ENCODE measurements around the gene PRRT3. TPM values are rescaled to one million over a fixed set of nuclear protein-coding genes. Genes with fewer than 3 reads are reported as not detected.
"Not testable (repeated sequence)": the region's sequence is repeated elsewhere in the genome, so short reads cannot be mapped to it uniquely, and the experiment has no call there.

Gene PRRT3
- total RNA-seq, 2 experiments from 2014 or later, result 4.8 to 5.5 TPM

DNA sequence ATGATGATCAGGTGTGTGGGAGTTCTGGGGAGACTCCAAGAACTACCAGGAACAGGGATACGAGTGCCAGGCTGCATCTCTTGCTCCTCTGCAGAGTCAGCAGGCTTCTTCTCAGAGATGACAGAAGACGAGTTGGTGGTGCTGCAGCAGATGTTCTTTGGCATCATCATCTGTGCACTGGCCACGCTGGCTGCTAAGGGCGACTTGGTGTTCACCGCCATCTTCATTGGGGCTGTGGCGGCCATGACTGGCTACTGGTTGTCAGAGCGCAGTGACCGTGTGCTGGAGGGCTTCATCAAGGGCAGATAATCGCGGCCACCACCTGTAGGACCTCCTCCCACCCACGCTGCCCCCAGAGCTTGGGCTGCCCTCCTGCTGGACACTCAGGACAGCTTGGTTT is 7.9 kb downstream of the PRRT3 start:
- H3K36me3 Mint-ChIP-seq (ENCODE audit: low read depth), result peaks cover 9% of the 10 kb centered on the region
- H3K9me3 Mint-ChIP-seq, result no peaks in the 10 kb centered on the region
- H3K4me3 Mint-ChIP-seq, result no peak overlapping the region
- no peaks in the 10 kb centered on the region for H3K27me3 Mint-ChIP-seq
- ChIA-PET POLR2A (no interaction called here), CTCF (interaction anchor here (0.5 to 1.4 kb wide), 5 partner anchors 11 to 314 kb away, joined by 3 to 6 read pairs (median 3); partner anchors contain the start of gene CRELD1)
- no peak overlapping the region for H3K27ac Mint-ChIP-seq
- DNase-seq, result no peak
- H3K4me1 Mint-ChIP-seq, result peaks cover 4% of the 10 kb centered on the region

- no peak for DNase-seq
- Mint-ChIP-seq H3K9me3 (no peaks in the 10 kb centered on the region), H3K27me3 (no peaks in the 10 kb centered on the region), H3K4me3 (no peak overlapping the region), H3K27ac (no peak overlapping the region), H3K4me1 (peaks cover 4% of the 10 kb centered on the region), H3K36me3 (ENCODE audit: low read depth) (peaks cover 10% of the 10 kb centered on the region)
- CTCF ChIA-PET, result interaction anchor here (0.6 to 2.1 kb wide), 4 partner anchors 10 to 315 kb away, joined by 4 to 8 read pairs (median 4); partner anchors contain the start of gene CRELD1
- POLR2A ChIA-PET, result no interaction called here
These were observed 9.1 kb downstream of the PRRT3 start for GRCh38 chr3:9942934-9943690.

GRCh38 chr3:9942164-9942563 is 10.0 kb downstream of the PRRT3 start:
- no peak overlapping the region for H3K4me3 Mint-ChIP-seq
- no peak overlapping the region for H3K27ac Mint-ChIP-seq

GRCh38 chr3:9940746-9941145 is 11.5 kb downstream of the PRRT3 start:
- peaks cover 8% of the 10 kb centered on the region for H3K4me1 Mint-ChIP-seq
- H3K27ac Mint-ChIP-seq, result no peak overlapping the region
- H3K27me3 Mint-ChIP-seq, result no peaks in the 10 kb centered on the region
- no peak for DNase-seq
- H3K4me3 Mint-ChIP-seq, result no peak overlapping the region
- peaks cover 14% of the 10 kb centered on the region for H3K36me3 Mint-ChIP-seq (ENCODE audit: low read depth)
- ChIA-PET CTCF (no interaction called here), POLR2A (no interaction called here)
- H3K9me3 Mint-ChIP-seq, result no peaks in the 10 kb centered on the region

More at GRCh38 chr3:9942164-9942563, 10.0 kb downstream of the PRRT3 start:
- CTCF ChIA-PET, result interaction anchor here (0.6 to 2.1 kb wide), 7 partner anchors 9 to 282 kb away, joined by 3 to 8 read pairs (median 3); partner anchors contain the start of genes CRELD1 and JAGN1
- H3K4me1 Mint-ChIP-seq, result peaks cover 5% of the 10 kb centered on the region
- no peaks in the 10 kb centered on the region for H3K9me3 Mint-ChIP-seq
- no peak for DNase-seq
- peaks cover 14% of the 10 kb centered on the region for H3K36me3 Mint-ChIP-seq (ENCODE audit: low read depth)
- POLR2A ChIA-PET, result interaction anchor here (0.7 kb wide), 1 partner anchor 121 kb away, joined by 6 read pairs; no protein-coding TSS in a partner anchor
- H3K27me3 Mint-ChIP-seq, result no peaks in the 10 kb centered on the region

- CTCF ChIA-PET, POLR2A ChIA-PET, H3K9me3 Mint-ChIP-seq, DNase-seq, H3K4me3 Mint-ChIP-seq, H3K27me3 Mint-ChIP-seq, H3K27ac Mint-ChIP-seq: not testable (repeated sequence)
- peaks cover 21% of the 10 kb centered on the region for H3K36me3 Mint-ChIP-seq (ENCODE audit: low read depth)
- H3K4me1 Mint-ChIP-seq, result peaks cover 14% of the 10 kb centered on the region
These were observed 12.3 kb downstream of the PRRT3 start for GRCh38 chr3:9939906-9940305.

DNA sequence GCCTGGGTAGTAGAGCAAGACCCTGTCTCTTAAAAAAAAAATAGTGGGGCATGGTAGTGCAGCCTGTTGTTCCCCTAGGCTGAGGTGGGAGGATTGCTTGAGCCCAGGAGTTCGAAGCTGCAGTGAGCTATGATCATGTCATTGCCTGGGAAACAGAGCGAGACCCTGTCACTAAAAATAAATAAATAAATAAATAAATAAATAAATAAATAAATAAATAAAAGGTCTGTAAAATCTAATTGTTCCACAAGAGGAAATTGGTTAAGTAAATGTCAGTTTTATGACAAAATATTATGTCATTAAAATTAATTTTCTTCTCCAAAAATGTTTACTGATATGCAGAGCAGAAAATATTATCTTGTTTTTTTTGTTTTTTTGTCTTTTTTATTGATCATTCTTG is 13.2 kb downstream of the PRRT3 start:
- Mint-ChIP-seq H3K9me3 (no peaks in the 10 kb centered on the region), H3K27me3 (no peaks in the 10 kb centered on the region), H3K36me3 (ENCODE audit: low read depth) (peaks cover 21% of the 10 kb centered on the region), H3K4me3 (no peak overlapping the region), H3K27ac (no peak overlapping the region), H3K4me1 (peaks cover 24% of the 10 kb centered on the region)
- DNase-seq, result no peak
- POLR2A ChIA-PET, result no interaction called here
- CTCF ChIA-PET, result interaction anchor here (0.7 kb wide), 1 partner anchor 43 kb away, joined by 3 read pairs; no protein-coding TSS in a partner anchor

DNA sequence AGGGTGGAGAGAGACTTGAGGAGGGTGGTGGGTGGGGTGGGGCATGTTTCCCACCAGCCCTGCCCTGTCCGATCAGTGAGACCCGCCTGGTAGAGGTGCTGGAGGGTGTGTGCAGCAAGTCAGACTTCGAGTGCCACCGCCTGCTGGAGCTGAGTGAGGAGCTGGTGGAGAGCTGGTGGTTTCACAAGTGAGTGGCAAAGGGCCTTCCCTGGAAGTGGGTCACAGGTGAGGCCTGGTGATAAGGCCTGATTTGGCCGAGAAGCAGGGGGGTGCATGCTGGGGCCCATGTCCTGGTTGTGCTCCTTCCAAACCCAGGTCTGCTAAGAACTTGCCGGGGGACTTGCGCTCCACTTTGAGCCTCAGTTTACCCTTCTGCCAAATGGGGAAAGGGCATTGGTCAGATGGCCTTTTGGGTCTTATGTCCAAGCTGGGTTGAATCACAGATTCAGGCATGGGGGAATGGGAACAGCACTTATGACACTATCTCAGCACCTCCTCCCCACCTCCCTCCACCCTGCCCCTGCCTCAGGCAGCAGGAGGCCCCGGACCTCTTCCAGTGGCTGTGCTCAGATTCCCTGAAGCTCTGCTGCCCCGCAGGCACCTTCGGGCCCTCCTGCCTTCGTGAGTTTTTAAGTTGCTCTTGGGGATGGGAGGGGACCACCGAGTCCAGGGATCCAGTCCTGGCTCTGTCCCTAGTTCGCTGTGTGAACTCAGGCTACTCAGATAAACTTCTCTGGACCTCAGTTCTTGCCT is 14.5 kb downstream of the PRRT3 start:
- Mint-ChIP-seq H3K36me3 (ENCODE audit: low read depth) (peaks cover 19% of the 10 kb centered on the region), H3K9me3 (no peaks in the 10 kb centered on the region), H3K4me1 (peaks cover 26% of the 10 kb centered on the region), H3K27me3 (no peaks in the 10 kb centered on the region), H3K27ac (no peak overlapping the region), H3K4me3 (no peak overlapping the region)
- DNase-seq, result no peak
- POLR2A ChIA-PET, result no interaction called here
- CTCF ChIA-PET, result no interaction called here

DNA sequence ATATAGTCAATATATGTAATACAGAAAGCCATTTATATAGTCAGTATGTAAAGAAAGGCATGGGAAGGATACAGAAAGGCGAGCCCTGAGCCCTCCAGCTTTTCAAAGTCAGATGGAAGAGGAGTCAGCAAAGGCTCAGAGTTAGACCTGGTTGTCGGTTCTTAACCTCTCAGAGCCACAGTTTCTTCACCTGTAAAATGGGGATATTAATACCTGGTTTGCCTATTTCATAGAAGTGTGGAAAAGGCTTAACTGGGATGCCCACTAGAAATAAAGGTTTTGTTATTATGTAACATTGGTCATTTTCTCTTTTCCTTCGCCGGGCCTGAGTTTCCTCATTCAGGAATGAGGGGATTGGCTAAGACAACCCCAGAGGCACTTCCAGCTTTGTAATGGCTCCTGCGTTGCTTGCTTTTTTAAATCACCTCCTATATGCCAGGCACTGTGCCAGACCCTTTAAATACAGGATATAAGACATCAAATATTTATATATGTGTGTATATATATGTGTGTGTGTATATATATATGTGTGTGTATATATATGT is 16.2 kb downstream of the PRRT3 start:
- H3K9me3 Mint-ChIP-seq, result no peaks in the 10 kb centered on the region
- DNase-seq, result no peak
- POLR2A ChIA-PET, result no interaction called here
- no peak overlapping the region for H3K4me3 Mint-ChIP-seq
- H3K27ac Mint-ChIP-seq, result no peak overlapping the region
- CTCF ChIA-PET, result interaction anchor here (0.8 to 4.2 kb wide), 2 partner anchors 11 to 386 kb away, joined by 5 to 25 read pairs; partner anchors contain the start of gene SEC13
- peaks cover 36% of the 10 kb centered on the region for H3K4me1 Mint-ChIP-seq
- peaks cover 13% of the 10 kb centered on the region for H3K36me3 Mint-ChIP-seq (ENCODE audit: low read depth)
- H3K27me3 Mint-ChIP-seq, result no peaks in the 10 kb centered on the region

- Mint-ChIP-seq H3K9me3 (no peaks in the 10 kb centered on the region), H3K4me1 (peaks cover 40% of the 10 kb centered on the region), H3K27me3 (no peaks in the 10 kb centered on the region), H3K4me3 (peak overlapping the region; percentile 96), H3K36me3 (ENCODE audit: low read depth) (peaks cover 12% of the 10 kb centered on the region), H3K27ac (peak overlapping the region; percentile 98)
- ChIA-PET CTCF (interaction anchor here (0.6 to 4.2 kb wide), 7 partner anchors 10 to 387 kb away, joined by 3 to 25 read pairs (median 5); partner anchors contain the start of gene SEC13), POLR2A (no interaction called here)
- DNase-seq, result no peak
These were observed 17.2 kb downstream of the PRRT3 start for GRCh38 chr3:9934993-9935392.

GRCh38 chr3:9934235-9934621 is 18.0 kb downstream of the PRRT3 start:
- H3K27ac Mint-ChIP-seq, result peak overlapping the region; percentile 98
- H3K4me3 Mint-ChIP-seq, result peak overlapping the region; percentile 96
- H3K27me3 Mint-ChIP-seq, result no peaks in the 10 kb centered on the region
- no peaks in the 10 kb centered on the region for H3K9me3 Mint-ChIP-seq
- H3K4me1 Mint-ChIP-seq, result peaks cover 40% of the 10 kb centered on the region
- ChIA-PET POLR2A (no interaction called here), CTCF (interaction anchor here (0.6 to 4.2 kb wide), 8 partner anchors 10 to 387 kb away, joined by 3 to 25 read pairs (median 6); partner anchors contain the start of genes IL17RC and SEC13)
- H3K36me3 Mint-ChIP-seq (ENCODE audit: low read depth), result peaks cover 12% of the 10 kb centered on the region
- DNase-seq, result peak; percentile 38

- DNase-seq, result peak; percentile 97
- Mint-ChIP-seq H3K36me3 (ENCODE audit: low read depth) (peaks cover 12% of the 10 kb centered on the region), H3K4me3 (peak within 1 kb of the TSS; percentile 96), H3K27ac (peak within 1 kb of the TSS; percentile 98), H3K9me3 (no peaks in the 10 kb centered on the region), H3K27me3 (no peaks in the 10 kb centered on the region), H3K4me1 (peaks cover 40% of the 10 kb centered on the region)
- POLR2A ChIA-PET, result interaction anchor here (0.6 to 1.4 kb wide), 4 partner anchors 9 to 91 kb away, joined by 3 to 7 read pairs (median 4); partner anchors contain the start of gene PRRT3
- CTCF ChIA-PET, result interaction anchor here (0.9 to 4.2 kb wide), 22 partner anchors 8 to 503 kb away, joined by 3 to 25 read pairs (median 4); partner anchors contain the start of genes IL17RC, PRRT3, RPUSD3 and SEC13
These were observed 18.5 kb downstream of the PRRT3 start, which contains the start of gene CRELD1 for GRCh38 chr3:9933561-9934234. CRELD1 (plus strand) TSS chr3:9933834; CDS start chr3:9934439, 605 bp downstream.

Measured in activated CD4-positive, alpha-beta T cell treated with anti-CD3 and anti-CD28 coated beads, Interleukin-2, amount 10 ng/mL, durations not matched to agents 7 days and 5 days (primary cell).